ENCODE measurements around the gene KCNA2. TPM values are rescaled to one million over a fixed set of nuclear protein-coding genes. Genes with fewer than 3 reads are reported as not detected.

Gene KCNA2
- polyA plus RNA-seq, 1 of the 3 experiments (the other 2 are of a cell fraction), result not detected

- CTCF ChIA-PET, result interaction anchor here (0.8 to 22.5 kb wide), 10 partner anchors 11 to 149 kb away, joined by 3 to 197 read pairs (median 6); no protein-coding TSS in a partner anchor
- Histone ChIP-seq H3K4me2 (no peak overlapping the region), H3K27ac (ENCODE audit: low read depth in 2 of 2, low read length in 1 of 2) (no peak overlapping the region), H2AFZ (ENCODE audit: low read depth) (no peak overlapping the region), H3K79me2 (ENCODE audit: insufficient read depth) (no peaks in the 10 kb centered on the region), H3F3A (replicated peaks; ENCODE audit: insufficient read depth) (no peaks in the 10 kb centered on the region), H4K20me1 (ENCODE audit: insufficient read depth) (no peaks in the 10 kb centered on the region), H3K27me3 (ENCODE audit: insufficient read depth) (no peaks in the 10 kb centered on the region), H3K4me3 (ENCODE audit: low read depth in 2 of 2, low read length in 1 of 2) (no peak overlapping the region), H3K36me3 (replicated peaks in 1 of 2; ENCODE audit: control insufficient read depth in 1 of 2, insufficient read depth in 2 of 2, low read length in 1 of 2) (no peaks in the 10 kb centered on the region), H3K9me3 (no peaks in the 10 kb centered on the region), H3K9ac (no peak overlapping the region), H3K9me2 (no peaks in the 10 kb centered on the region), H3K4me1 (ENCODE audit: control insufficient read depth in 1 of 2, insufficient read depth in 2 of 2, low read depth in 1 of 2, low read length in 1 of 2) (peaks cover 0 to 23% of the 10 kb centered on the region in 2 experiments; a peak in 1 of 4 replicates)
- POLR2A ChIA-PET, result no interaction called here
- no peak for TF ChIP-seq MXI1 (IDR thresholded peaks at IDR 0.05; ENCODE audit: low read depth, low read length)
- no peak for TF ChIP-seq RXRA (IDR thresholded peaks at IDR 0.05; ENCODE audit: borderline replicate concordance, low read depth)
- TF ChIP-seq IRF3 (IDR thresholded peaks at IDR 0.05; ENCODE audit: low read depth, low read length), result no peak
- TF ChIP-seq TEAD4 (IDR thresholded peaks at IDR 0.05; ENCODE audit: borderline replicate concordance, insufficient read depth), result no peak
- TF ChIP-seq MAX (IDR thresholded peaks at IDR 0.05; ENCODE audit: low read depth), result no peak
- TF ChIP-seq USF2 (IDR thresholded peaks at IDR 0.05; ENCODE audit: borderline replicate concordance, low read depth, low read length), result no peak
- no peak for TF ChIP-seq POLR2AphosphoS5 (IDR thresholded peaks at IDR 0.05; ENCODE audit: low read depth, low read length)
- no peak for TF ChIP-seq GABPA (IDR thresholded peaks at IDR 0.05; ENCODE audit: low read depth)
- no peak for TF ChIP-seq ELF1 (IDR thresholded peaks at IDR 0.05)
- no peak for TF ChIP-seq SMC3 (IDR thresholded peaks at IDR 0.05; ENCODE audit: low read depth, low read length)
- no peak for TF ChIP-seq NFIC (IDR thresholded peaks at IDR 0.05; ENCODE audit: borderline replicate concordance)
- TF ChIP-seq RCOR1 (IDR thresholded peaks at IDR 0.05; ENCODE audit: low read length), result no peak
- TF ChIP-seq GATA2 (CRISPR knock-in tag; IDR thresholded peaks at IDR 0.05), result no peak
- TF ChIP-seq NRF1 (IDR thresholded peaks at IDR 0.05; ENCODE audit: low read depth, low read length), result no peak
- no peak for TF ChIP-seq CTCF (IDR thresholded peaks at IDR 0.05)
- TF ChIP-seq PBX3 (IDR thresholded peaks at IDR 0.05), result no peak
- TF ChIP-seq TAF1 (IDR thresholded peaks at IDR 0.05; ENCODE audit: borderline replicate concordance, low read depth, low read length), result no peak
- no peak for TF ChIP-seq FOXM1 (IDR thresholded peaks at IDR 0.05; ENCODE audit: low read depth)
- DNase-seq, result no peak
Measured at GRCh38 chr1:110645211-110645610, 39.1 kb upstream of the KCNA2 start.

All from SK-N-SH (cell line).